Smooth muscle cell (in vitro differentiated cells): ENCODE measurements around the gene MRM1. TPM values are rescaled to one million over a fixed set of nuclear protein-coding genes. Genes with fewer than 3 reads are reported as not detected.

ENCODE experiments used
- DNase-seq: peaks from one replicate; lab custom pipeline; 2025; ENCODE audit not compliant: unreplicated experiment; lab: John Stamatoyannopoulos, UW
- H2AFZ ChIP-seq: fragments of 200-600 bp; sonication (generic); 2 replicates; pipeline ENCODE4 v1.6.0; 2016; ENCODE audit warnings: antibody characterized with exemption, low read depth, mild to moderate bottlenecking
- H3F3A ChIP-seq: fragments of 200-600 bp; sonication (generic); 2 replicates; pipeline ENCODE4 v1.6.0; 2017; ENCODE audit warnings: antibody characterized with exemption, low read depth
- H3K27ac ChIP-seq: fragments of 200-600 bp; sonication (generic); 2 replicates; pipeline ENCODE4 v1.5.1; 2016; ENCODE audit warnings: low read depth, mild to moderate bottlenecking
- H3K27me3 ChIP-seq: fragments of 200-600 bp; sonication (generic); 2 replicates; pipeline ENCODE4 v1.6.1; 2016; ENCODE audit warnings: low read depth, mild to moderate bottlenecking
- H3K36me3 ChIP-seq: fragments of 200-600 bp; sonication (generic); 2 replicates; pipeline ENCODE4 v1.5.1; 2016; ENCODE audit warnings: low read depth
- H3K4me1 ChIP-seq: fragments of 200-600 bp; sonication (generic); 2 replicates; pipeline ENCODE4 v1.5.1; 2016; ENCODE audit warnings: low read depth
- H3K4me2 ChIP-seq: fragments of 200-600 bp; sonication (generic); 2 replicates; pipeline ENCODE4 v1.6.0; 2016; ENCODE audit warnings: mild to moderate bottlenecking
- H3K4me3 ChIP-seq: fragments of 200-600 bp; sonication (generic); 2 replicates; pipeline ENCODE4 v1.5.1; 2016; ENCODE audit warnings: mild to moderate bottlenecking
- H3K79me2 ChIP-seq: fragments of 200-600 bp; sonication (generic); 2 replicates; pipeline ENCODE4 v1.6.0; 2016; ENCODE audit warnings: low read depth, mild to moderate bottlenecking
- H3K9ac ChIP-seq: fragments of 200-600 bp; sonication (generic); 2 replicates; pipeline ENCODE4 v1.6.0; 2016; ENCODE audit warnings: low read depth
- H3K9me3 ChIP-seq: fragments of 200-600 bp; sonication (generic); replicated peaks from 2 replicates; pipeline ENCODE4 v1.5.1; 2016; ENCODE audit warnings: low read depth
- H4K20me1 ChIP-seq: fragments of 200-600 bp; sonication (generic); 2 replicates; pipeline ENCODE4 v1.6.0; 2016; ENCODE audit warnings: low read depth
- WGBS: methylation state at CpG from one replicate; pipeline ENCODE4 v1.1.7; 2016; ENCODE audit warnings: low lambda C conversion rate; 5-methylcytosine and 5-hydroxymethylcytosine counted together
- polyA plus RNA-seq: library from polyadenylated mRNA; unstranded; fragments of >200 nt; fragmentation: Nextera tagmentation; extraction: Ambion mirVana; gene quantifications from 2 replicates; pipeline ENCODE4 v1.2.1, GENCODE V29; 2016
- total RNA-seq: library from RNA; depleted of rRNA; stranded (reverse); fragments of >200 nt; gene quantifications from 2 replicates; pipeline ENCODE4 v1.2.3, GENCODE V29; 2014
- TF ChIP-seq, protein P1 (sequence below): fragments of 200-600 bp; sonication (generic); IDR thresholded peaks from 2 replicates; pipeline ENCODE4 v1.5.1; 2017; ENCODE audit warnings: borderline replicate concordance, mild to moderate bottlenecking, antibody characterized with exemption; ENCODE audit not compliant: insufficient read depth, poor library complexity, severe bottlenecking

Gene MRM1
- total and polyA plus RNA-seq, 2 experiments from 2014 or later, result 1.7 to 2.2 TPM

DNA sequence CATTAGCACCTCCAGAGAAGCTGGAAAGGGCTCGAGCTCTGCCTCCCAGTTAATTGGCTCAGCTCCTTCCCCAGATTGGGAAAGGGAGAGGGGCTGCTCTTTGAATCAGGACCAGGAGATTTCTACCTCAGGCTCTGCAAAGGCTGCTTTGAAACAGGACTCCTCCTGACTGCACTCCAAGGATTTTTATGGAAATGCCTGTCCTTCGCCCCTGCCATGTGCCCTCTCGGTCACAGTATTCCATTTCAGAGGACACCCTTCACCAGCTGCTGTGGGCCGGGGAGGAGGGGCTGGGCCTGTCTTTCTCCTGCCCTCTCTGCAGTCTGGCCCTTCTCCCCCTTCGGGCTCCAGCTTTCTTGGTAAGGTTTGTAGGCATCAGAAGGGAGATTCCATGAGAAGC lies 13.6 kb downstream of the MRM1 start:
- TF ChIP-seq, protein P1, sequence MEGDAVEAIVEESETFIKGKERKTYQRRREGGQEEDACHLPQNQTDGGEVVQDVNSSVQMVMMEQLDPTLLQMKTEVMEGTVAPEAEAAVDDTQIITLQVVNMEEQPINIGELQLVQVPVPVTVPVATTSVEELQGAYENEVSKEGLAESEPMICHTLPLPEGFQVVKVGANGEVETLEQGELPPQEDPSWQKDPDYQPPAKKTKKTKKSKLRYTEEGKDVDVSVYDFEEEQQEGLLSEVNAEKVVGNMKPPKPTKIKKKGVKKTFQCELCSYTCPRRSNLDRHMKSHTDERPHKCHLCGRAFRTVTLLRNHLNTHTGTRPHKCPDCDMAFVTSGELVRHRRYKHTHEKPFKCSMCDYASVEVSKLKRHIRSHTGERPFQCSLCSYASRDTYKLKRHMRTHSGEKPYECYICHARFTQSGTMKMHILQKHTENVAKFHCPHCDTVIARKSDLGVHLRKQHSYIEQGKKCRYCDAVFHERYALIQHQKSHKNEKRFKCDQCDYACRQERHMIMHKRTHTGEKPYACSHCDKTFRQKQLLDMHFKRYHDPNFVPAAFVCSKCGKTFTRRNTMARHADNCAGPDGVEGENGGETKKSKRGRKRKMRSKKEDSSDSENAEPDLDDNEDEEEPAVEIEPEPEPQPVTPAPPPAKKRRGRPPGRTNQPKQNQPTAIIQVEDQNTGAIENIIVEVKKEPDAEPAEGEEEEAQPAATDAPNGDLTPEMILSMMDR, result no peak
- Histone ChIP-seq H3K4me1 (no peaks in the 10 kb centered on the region), H4K20me1 (no peaks in the 10 kb centered on the region), H3K27ac (no peak overlapping the region), H3K36me3 (no peaks in the 10 kb centered on the region), H3K9ac (no peak overlapping the region), H3K4me3 (no peak overlapping the region), H3K79me2 (no peaks in the 10 kb centered on the region), H2AFZ (no peak overlapping the region), H3K9me3 (no peaks in the 10 kb centered on the region), H3K27me3 (no peaks in the 10 kb centered on the region), H3K4me2 (no peak overlapping the region), H3F3A (no peaks in the 10 kb centered on the region)
- no peak for DNase-seq
- 68% methylated on average over 5 of the region's 5 CpGs for WGBS

DNA sequence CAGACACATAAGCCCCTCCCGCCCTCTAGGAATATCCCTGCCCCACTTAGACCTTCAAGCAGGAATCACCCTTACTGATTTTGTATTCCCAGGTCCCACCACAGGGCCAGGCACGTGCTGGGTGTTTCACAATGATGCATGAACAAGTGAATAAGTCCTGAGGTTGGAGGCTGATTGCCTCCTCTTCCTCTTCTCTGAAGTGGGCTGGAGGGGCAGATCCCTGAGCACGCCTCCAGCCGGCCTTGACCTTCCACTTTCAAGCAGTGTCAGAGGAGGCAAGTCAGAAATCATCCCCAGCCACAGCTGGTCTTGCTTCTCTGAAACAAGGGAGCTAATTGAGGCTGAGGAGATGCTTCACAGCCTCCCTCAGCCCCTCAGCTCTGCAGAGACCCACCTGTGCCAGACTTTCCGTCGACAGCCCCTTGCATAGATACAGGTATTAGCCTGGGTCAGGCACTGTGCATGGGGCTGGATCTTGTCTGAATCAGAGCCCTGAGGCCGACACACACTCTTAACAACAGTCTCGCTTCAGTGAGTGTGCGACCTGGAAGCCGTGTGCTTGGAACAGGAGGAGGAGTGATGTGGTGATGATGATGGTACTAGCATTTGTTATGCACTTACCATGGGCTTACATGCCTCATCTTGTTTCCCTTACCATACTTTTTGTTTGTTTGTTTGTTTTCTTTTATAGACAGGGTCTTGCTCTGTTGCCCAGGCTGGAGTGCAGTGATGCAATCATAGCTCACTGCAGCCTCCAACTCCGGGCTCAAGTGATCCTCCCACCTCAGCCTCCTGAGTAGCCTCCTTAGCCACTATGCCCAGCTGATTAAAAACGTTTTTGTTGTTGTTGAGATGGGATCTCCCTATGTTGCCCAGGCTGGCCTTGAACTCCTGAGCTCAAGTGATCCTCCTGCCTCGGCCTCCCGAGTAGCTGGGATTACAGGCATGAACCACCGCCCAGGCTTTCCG lies 15.0 kb downstream of the MRM1 start:
- H3F3A ChIP-seq, result no peaks in the 10 kb centered on the region
- WGBS, result 88% methylated on average over 16 of the region's 16 CpGs
- TF ChIP-seq, protein P1, result no peak
- H3K9me3 ChIP-seq, result no peaks in the 10 kb centered on the region
- no peak for DNase-seq
- no peaks in the 10 kb centered on the region for H3K79me2 ChIP-seq
- H2AFZ ChIP-seq, result no peak overlapping the region
- H3K27ac ChIP-seq, result no peak overlapping the region
- no peaks in the 10 kb centered on the region for H4K20me1 ChIP-seq
- H3K4me2 ChIP-seq, result no peak overlapping the region
- H3K4me3 ChIP-seq, result no peak overlapping the region
- H3K9ac ChIP-seq, result no peak overlapping the region
- no peaks in the 10 kb centered on the region for H3K36me3 ChIP-seq
- no peaks in the 10 kb centered on the region for H3K4me1 ChIP-seq
- H3K27me3 ChIP-seq, result no peaks in the 10 kb centered on the region

DNA sequence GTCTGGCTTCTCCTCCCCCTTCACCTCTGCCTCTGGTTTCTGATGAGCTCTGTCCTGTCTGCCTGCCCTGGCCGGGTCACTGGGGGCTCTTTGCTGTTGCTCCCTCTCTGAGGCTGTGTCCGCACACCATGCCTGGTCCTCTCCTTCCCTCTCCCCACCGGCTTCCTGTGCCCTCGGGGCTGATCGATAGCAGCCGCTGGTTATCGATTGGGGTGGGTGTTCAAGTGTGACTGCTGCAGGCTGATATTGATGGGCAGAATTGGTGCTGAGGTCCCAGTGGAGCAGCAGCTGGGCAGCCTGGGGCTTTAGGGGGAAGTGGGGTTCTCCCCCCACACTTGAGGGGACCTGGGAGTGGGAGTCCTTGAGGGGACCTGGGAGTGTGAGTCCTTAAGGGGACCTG lies 16.4 kb downstream of the MRM1 start:
- no peaks in the 10 kb centered on the region for H3K27me3 ChIP-seq
- TF ChIP-seq, protein P1, result no peak
- DNase-seq, result no peak
- no peaks in the 10 kb centered on the region for H3K79me2 ChIP-seq
- 90% methylated on average over 7 of the region's 7 CpGs for WGBS
- no peak overlapping the region for H2AFZ ChIP-seq
- H3K36me3 ChIP-seq, result no peaks in the 10 kb centered on the region
- H3K9ac ChIP-seq, result no peak overlapping the region
- no peak overlapping the region for H3K4me3 ChIP-seq
- H4K20me1 ChIP-seq, result no peaks in the 10 kb centered on the region
- no peaks in the 10 kb centered on the region for H3K9me3 ChIP-seq
- H3K4me1 ChIP-seq, result no peaks in the 10 kb centered on the region
- no peak overlapping the region for H3K27ac ChIP-seq
- no peaks in the 10 kb centered on the region for H3F3A ChIP-seq
- H3K4me2 ChIP-seq, result no peak overlapping the region
